H9 (cell line): ENCODE data around the gene ISX. TPM values are rescaled to one million over a fixed set of nuclear protein-coding genes. Genes with fewer than 3 reads are reported as not detected.

Experiments
- DNase-seq: peaks from one replicate; pipeline ENCODE4 v3.0.0-alpha.2; 2017
- H2AFZ ChIP-seq: one replicate; pipeline ENCODE4 v1.6.1; 2013; ENCODE audit warnings: mild to moderate bottlenecking, low read length, control low read depth, moderate library complexity
- H2AK5ac ChIP-seq: 2 replicates; pipeline ENCODE4 v1.6.1; 2013; ENCODE audit warnings: low read length, control low read depth, mixed read lengths; ENCODE audit not compliant: insufficient read length
- H2BK120ac ChIP-seq: one replicate; pipeline ENCODE4 v1.6.1; 2013; ENCODE audit warnings: low read depth, mild to moderate bottlenecking, low read length, control low read depth, inconsistent platforms; ENCODE audit not compliant: poor library complexity, severe bottlenecking
- H2BK12ac ChIP-seq: 2 replicates; pipeline ENCODE4 v1.6.1; 2013; ENCODE audit warnings: low read length, control low read depth, mixed read lengths, low read depth; ENCODE audit not compliant: insufficient read length
- H2BK15ac ChIP-seq: 2 replicates; pipeline ENCODE4 v1.6.1; 2013; ENCODE audit warnings: low read depth, low read length, control low read depth
- H2BK20ac ChIP-seq: one replicate; pipeline ENCODE4 v1.6.1; 2013; ENCODE audit warnings: low read depth, mild to moderate bottlenecking, low read length, control low read depth, inconsistent platforms; ENCODE audit not compliant: poor library complexity, severe bottlenecking
- H2BK5ac ChIP-seq: 2 replicates; pipeline ENCODE4 v1.6.1; 2013; ENCODE audit warnings: low read length, control low read depth, mixed read lengths; ENCODE audit not compliant: insufficient read length
- H3K14ac ChIP-seq: 2 replicates; pipeline ENCODE4 v1.6.1; 2013; ENCODE audit warnings: low read length, control low read depth; ENCODE audit not compliant: insufficient read depth
- H3K18ac ChIP-seq: 2 replicates; pipeline ENCODE4 v1.6.1; 2013; ENCODE audit warnings: low read depth, mild to moderate bottlenecking, mixed read lengths, low read length, control low read depth; ENCODE audit not compliant: insufficient read length
- H3K23ac ChIP-seq: 2 replicates; pipeline ENCODE4 v1.6.1; 2013; ENCODE audit warnings: low read length, control low read depth, mixed read lengths, low read depth; ENCODE audit not compliant: insufficient read length
- H3K23me2 ChIP-seq: 2 replicates; pipeline ENCODE4 v1.6.1; 2013; ENCODE audit warnings: low read depth, mild to moderate bottlenecking, mixed read lengths, low read length, control low read depth; ENCODE audit not compliant: insufficient read length, poor library complexity, severe bottlenecking
- H3K27ac ChIP-seq: 2 replicates; pipeline ENCODE4 v1.5.1; 2013; ENCODE audit warnings: low read length, control low read depth, mixed read lengths, low read depth; ENCODE audit not compliant: insufficient read length
- H3K27me3 ChIP-seq: 2 replicates; pipeline ENCODE4 v1.6.1; 2013; ENCODE audit warnings: low read length, control low read depth, inconsistent platforms; ENCODE audit not compliant: insufficient read depth
- H3K4ac ChIP-seq: 2 replicates; pipeline ENCODE4 v1.6.1; 2013; ENCODE audit warnings: low read depth, mild to moderate bottlenecking, control low read depth, inconsistent platforms, low read length, moderate library complexity
- H3K4me1 ChIP-seq: 2 replicates; pipeline ENCODE4 v1.6.1; 2013; ENCODE audit warnings: low read length, control low read depth, inconsistent platforms; ENCODE audit not compliant: insufficient read depth
- H3K4me2 ChIP-seq: 2 replicates; pipeline ENCODE4 v1.6.1; 2013; ENCODE audit warnings: low read length, control low read depth, mixed read lengths; ENCODE audit not compliant: insufficient read length, insufficient read depth
- H3K56ac ChIP-seq: 2 replicates; pipeline ENCODE4 v1.6.1; 2013; ENCODE audit warnings: low read depth, mild to moderate bottlenecking, mixed read lengths, low read length, control low read depth; ENCODE audit not compliant: insufficient read length
- H3K79me1 ChIP-seq: 2 replicates; pipeline ENCODE4 v1.6.1; 2013; ENCODE audit warnings: low read depth, mild to moderate bottlenecking, moderate library complexity, low read length, control low read depth, inconsistent platforms; ENCODE audit not compliant: insufficient read depth, poor library complexity, severe bottlenecking
- H3K79me2 ChIP-seq: 2 replicates; pipeline ENCODE4 v1.6.1; 2013; ENCODE audit warnings: low read length, control low read depth, inconsistent platforms; ENCODE audit not compliant: insufficient read depth
- H3K9ac ChIP-seq: 2 replicates; pipeline ENCODE4 v1.6.1; 2013; ENCODE audit warnings: low read length, control low read depth, mixed read lengths; ENCODE audit not compliant: insufficient read length; ENCODE audit errors: extremely low read depth
- H3K9me3 ChIP-seq: one replicate; pipeline ENCODE4 v1.6.1; 2013; ENCODE audit warnings: low read depth, low read length, inconsistent platforms; ENCODE audit not compliant: control insufficient read depth
- H3T11ph ChIP-seq: one replicate; pipeline ENCODE4 v1.6.1; 2013; ENCODE audit warnings: mild to moderate bottlenecking, low read length, control low read depth, inconsistent platforms
- H4K20me1 ChIP-seq: one replicate; pipeline ENCODE4 v1.6.1; 2013; ENCODE audit not compliant: control insufficient read depth, insufficient read length, insufficient read depth
- H4K5ac ChIP-seq: 2 replicates; pipeline ENCODE4 v1.6.1; 2013; ENCODE audit warnings: low read depth, mild to moderate bottlenecking, mixed read lengths, low read length, control low read depth; ENCODE audit not compliant: insufficient read length
- H4K8ac ChIP-seq: replicated peaks from 2 replicates; pipeline ENCODE4 v1.6.1; 2013; ENCODE audit warnings: low read length, control low read depth, mixed read lengths, low read depth; ENCODE audit not compliant: insufficient read length
- H4K91ac ChIP-seq: 2 replicates; pipeline ENCODE4 v1.6.1; 2013; ENCODE audit warnings: low read depth, mild to moderate bottlenecking, moderate library complexity, mixed read lengths, low read length, control low read depth; ENCODE audit not compliant: insufficient read length
- H3K27ac Mint-ChIP-seq, 3 experiments: 2 replicates in 2 of 3; 3 replicates in 1 of 3; pipeline ENCODE4 v1.8.0; 2020 to 2021; ENCODE audit warnings: mixed read lengths in 3 of 3, mild to moderate bottlenecking in 1 of 3, moderate library complexity in 1 of 3
- H3K27me3 Mint-ChIP-seq: 2 replicates; pipeline ENCODE4 v1.8.0; 2021; ENCODE audit warnings: low read depth, mild to moderate bottlenecking, moderate library complexity, mixed read lengths
- H3K36me3 Mint-ChIP-seq, 3 experiments: 2 replicates in 2 of 3; 3 replicates in 1 of 3; pipeline ENCODE4 v1.8.0; 2020 to 2021; ENCODE audit warnings: low read depth in 3 of 3, mixed read lengths in 3 of 3; ENCODE audit not compliant: insufficient read depth in 1 of 3
- H3K4me1 Mint-ChIP-seq, 2 experiments: 2 replicates each; pipeline ENCODE4 v1.8.0; 2020; ENCODE audit warnings: mixed read lengths in 2 of 2
- H3K4me3 Mint-ChIP-seq, 2 experiments: 2 replicates in 1 of 2; 3 replicates in 1 of 2; pipeline ENCODE4 v1.8.0; 2020 to 2021; ENCODE audit warnings: mild to moderate bottlenecking in 2 of 2, mixed read lengths in 2 of 2, moderate library complexity in 1 of 2
- H3K9me3 Mint-ChIP-seq, 2 experiments: 2 replicates in 1 of 2; 3 replicates in 1 of 2; pipeline ENCODE4 v1.8.0; 2020; ENCODE audit warnings: mild to moderate bottlenecking in 2 of 2, mixed read lengths in 2 of 2, moderate library complexity in 1 of 2
- CTCF ChIP-seq: fragments of 200-600 bp; sonication (generic); conservative IDR thresholded peaks from 3 replicates; pipeline ENCODE4 v1.8.0; 2021; ENCODE audit warnings: antibody characterized with exemption, mild to moderate bottlenecking
- WGBS: extraction: QIAGEN DNeasy Blood & Tissue Kit; methylation state at CpG from one replicate; pipeline ENCODE4 v1.1.7; 2013; ENCODE audit warnings: missing lambda C conversion rate, low lambda C conversion rate, mixed read lengths; ENCODE audit not compliant: insufficient read length; ENCODE audit errors: extremely low coverage; 5-methylcytosine and 5-hydroxymethylcytosine counted together
- total RNA-seq: library from RNA; stranded (reverse); gene quantifications from 2 replicates; pipeline ENCODE4 v1.2.1, GENCODE V29; 2021

Gene ISX
- total RNA-seq, 1 experiment from 2014 or later, result not detected

GRCh38 chr22:35016909-35017308 lies 49.0 kb upstream of the ISX start:
- H3K4me2 ChIP-seq, result no peak overlapping the region
- no peaks in the 10 kb centered on the region for H3K79me2 ChIP-seq
- no peaks in the 10 kb centered on the region for H3K9me3 ChIP-seq
- no peaks in the 10 kb centered on the region for H3K23me2 ChIP-seq
- H2AK5ac ChIP-seq, result no peak overlapping the region
- no peak overlapping the region for H2AFZ ChIP-seq
- no peak overlapping the region for H4K8ac ChIP-seq
- H2BK20ac ChIP-seq, result no peak overlapping the region
- H3K14ac ChIP-seq, result no peak overlapping the region
- H4K20me1 ChIP-seq, result peaks cover 5% of the 10 kb centered on the region
- no peak overlapping the region for H3K23ac ChIP-seq
- Mint-ChIP-seq H3K27ac (no peak overlapping the region), H3K27me3 (peaks cover 24% of the 10 kb centered on the region), H3K4me1 (peaks cover 0 to 3% of the 10 kb centered on the region in 2 experiments; a peak in 2 of 4 replicates), H3K4me3 (no peak overlapping the region), H3K36me3 (no peaks in the 10 kb centered on the region), H3K9me3 (no peaks in the 10 kb centered on the region; a peak in 1 of 5 replicates)
- H4K91ac ChIP-seq, result no peak overlapping the region
- no peaks in the 10 kb centered on the region for H3K27me3 ChIP-seq
- no peak overlapping the region for H4K5ac ChIP-seq
- H2BK15ac ChIP-seq, result no peak overlapping the region
- DNase-seq, result no peak
- H3K18ac ChIP-seq, result no peak overlapping the region
- no peak overlapping the region for H2BK12ac ChIP-seq
- no peak for TF ChIP-seq CTCF
- H3K27ac ChIP-seq, result no peak overlapping the region
- no CpG with 5 or more reads among the region's 6 CpGs for WGBS
- H3K79me1 ChIP-seq, result no peaks in the 10 kb centered on the region
- no peak overlapping the region for H3K4ac ChIP-seq
- H3T11ph ChIP-seq, result no peak overlapping the region
- H3K56ac ChIP-seq, result no peak overlapping the region
- no peaks in the 10 kb centered on the region for H3K4me1 ChIP-seq
- H3K9ac ChIP-seq, result no peak overlapping the region
- no peak overlapping the region for H2BK120ac ChIP-seq
- no peak overlapping the region for H2BK5ac ChIP-seq
